ENCODE results near the gene SCLT1. TPM values are rescaled to one million over a fixed set of nuclear protein-coding genes. Genes with fewer than 3 reads are reported as not detected.
A peak's percentile ranks its signal among the peaks of the same experiment; 100 is the strongest.

The SCLT1 gene
- total RNA-seq, 2 donors from 2014 or later, result 11.4 to 12.0 TPM

DNA sequence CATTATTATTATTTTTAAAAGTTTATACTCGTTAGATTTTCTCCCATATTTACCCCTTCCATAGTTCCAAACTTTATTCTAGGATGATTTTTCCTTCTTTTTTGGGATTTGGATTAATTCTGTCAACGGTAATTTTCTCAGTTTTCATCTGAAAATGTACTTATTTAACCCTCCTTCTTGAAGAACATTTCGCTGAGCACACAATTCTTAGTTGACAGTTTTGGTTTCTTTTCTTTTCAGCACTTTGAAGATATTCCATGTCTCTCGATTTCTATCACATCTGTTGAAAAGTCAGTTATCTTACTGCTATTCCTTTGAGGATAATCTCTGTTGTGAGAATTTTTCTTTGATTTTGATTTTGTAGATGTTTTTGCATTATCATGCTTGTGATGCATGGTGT, 85.2 kb downstream of the SCLT1 start:
- Histone ChIP-seq H3K4me3 (ENCODE audit: low read length) (no peak overlapping the region), H3K9me3 (ENCODE audit: control insufficient read depth, low read length) (peaks cover 49% of the 10 kb centered on the region), H3K27me3 (ENCODE audit: control insufficient read depth, insufficient read depth, low read length, poor library complexity, severe bottlenecking) (no peaks in the 10 kb centered on the region), H3K36me3 (ENCODE audit: control insufficient read depth, insufficient read depth, low read length) (no peaks in the 10 kb centered on the region), H3K4me1 (ENCODE audit: control insufficient read depth, insufficient read depth, low read length) (no peaks in the 10 kb centered on the region), H3K27ac (ENCODE audit: low read depth, low read length) (no peak overlapping the region), H3K9ac (ENCODE audit: extremely low read depth, low read length, poor library complexity, severe bottlenecking) (no peak overlapping the region)
- no peak overlapping the region for H3K27ac Mint-ChIP-seq
- H3K36me3 Mint-ChIP-seq (ENCODE audit: low read depth), result peaks cover under 1% of the 10 kb centered on the region
- peaks cover 52% of the 10 kb centered on the region for H3K9me3 Mint-ChIP-seq
- H3K4me3 Mint-ChIP-seq, result no peak overlapping the region
- no peaks in the 10 kb centered on the region for H3K4me1 Mint-ChIP-seq
- H3K27me3 Mint-ChIP-seq (ENCODE audit: insufficient read depth), result no peaks in the 10 kb centered on the region
- 94 to 100% methylated on average over 3 to 4 of the region's 4 CpGs for WGBS, 2 experiments (ENCODE audit: insufficient coverage in 1 of 2, insufficient read length in 1 of 2)
- DNase-seq, result no peak
- TF ChIP-seq, protein P1, sequence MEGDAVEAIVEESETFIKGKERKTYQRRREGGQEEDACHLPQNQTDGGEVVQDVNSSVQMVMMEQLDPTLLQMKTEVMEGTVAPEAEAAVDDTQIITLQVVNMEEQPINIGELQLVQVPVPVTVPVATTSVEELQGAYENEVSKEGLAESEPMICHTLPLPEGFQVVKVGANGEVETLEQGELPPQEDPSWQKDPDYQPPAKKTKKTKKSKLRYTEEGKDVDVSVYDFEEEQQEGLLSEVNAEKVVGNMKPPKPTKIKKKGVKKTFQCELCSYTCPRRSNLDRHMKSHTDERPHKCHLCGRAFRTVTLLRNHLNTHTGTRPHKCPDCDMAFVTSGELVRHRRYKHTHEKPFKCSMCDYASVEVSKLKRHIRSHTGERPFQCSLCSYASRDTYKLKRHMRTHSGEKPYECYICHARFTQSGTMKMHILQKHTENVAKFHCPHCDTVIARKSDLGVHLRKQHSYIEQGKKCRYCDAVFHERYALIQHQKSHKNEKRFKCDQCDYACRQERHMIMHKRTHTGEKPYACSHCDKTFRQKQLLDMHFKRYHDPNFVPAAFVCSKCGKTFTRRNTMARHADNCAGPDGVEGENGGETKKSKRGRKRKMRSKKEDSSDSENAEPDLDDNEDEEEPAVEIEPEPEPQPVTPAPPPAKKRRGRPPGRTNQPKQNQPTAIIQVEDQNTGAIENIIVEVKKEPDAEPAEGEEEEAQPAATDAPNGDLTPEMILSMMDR (conservative IDR thresholded peaks at IDR 0.05), result no peak

DNA sequence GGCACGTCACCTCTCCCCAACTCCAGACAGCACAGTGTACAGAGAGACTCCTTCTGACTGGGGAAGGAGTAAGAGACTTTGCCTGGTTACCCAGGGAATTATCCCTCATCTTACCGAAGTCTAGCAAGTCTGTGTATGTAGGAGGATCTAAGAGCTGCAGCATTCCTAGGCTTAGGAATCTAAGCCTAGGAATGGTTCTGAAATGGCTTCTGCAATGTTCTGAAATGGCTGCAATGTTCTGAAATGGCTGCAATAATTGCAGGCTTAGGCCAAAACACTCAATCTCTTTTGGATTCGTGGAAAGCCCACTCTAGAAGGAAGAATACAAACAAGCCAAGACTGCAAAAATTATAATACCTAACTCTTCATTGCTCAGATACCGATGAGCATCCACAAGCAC, 106.4 kb downstream of the SCLT1 start:
- Histone ChIP-seq H3K36me3 (ENCODE audit: control insufficient read depth, insufficient read depth, low read length) (no peaks in the 10 kb centered on the region), H3K4me1 (ENCODE audit: control insufficient read depth, insufficient read depth, low read length) (no peaks in the 10 kb centered on the region), H3K27me3 (ENCODE audit: control insufficient read depth, insufficient read depth, low read length, poor library complexity, severe bottlenecking) (no peaks in the 10 kb centered on the region), H3K4me3 (ENCODE audit: low read length) (no peak overlapping the region), H3K27ac (ENCODE audit: low read depth, low read length) (no peak overlapping the region), H3K9ac (ENCODE audit: extremely low read depth, low read length, poor library complexity, severe bottlenecking) (no peak overlapping the region), H3K9me3 (ENCODE audit: control insufficient read depth, low read length) (no peaks in the 10 kb centered on the region)
- peaks cover 2% of the 10 kb centered on the region for H3K36me3 Mint-ChIP-seq (ENCODE audit: low read depth)
- WGBS, 2 experiments (ENCODE audit: insufficient coverage in 1 of 2, insufficient read length in 1 of 2), result 95 to 100% methylated on average over 3 to 4 of the region's 4 CpGs
- no peaks in the 10 kb centered on the region for H3K27me3 Mint-ChIP-seq (ENCODE audit: insufficient read depth)
- H3K9me3 Mint-ChIP-seq, result no peaks in the 10 kb centered on the region
- TF ChIP-seq, protein P1 (conservative IDR thresholded peaks at IDR 0.05), result no peak
- no peaks in the 10 kb centered on the region for H3K4me1 Mint-ChIP-seq
- no peak for DNase-seq
- H3K27ac Mint-ChIP-seq, result peak overlapping the region; percentile 19
- H3K4me3 Mint-ChIP-seq, result no peak overlapping the region

DNA sequence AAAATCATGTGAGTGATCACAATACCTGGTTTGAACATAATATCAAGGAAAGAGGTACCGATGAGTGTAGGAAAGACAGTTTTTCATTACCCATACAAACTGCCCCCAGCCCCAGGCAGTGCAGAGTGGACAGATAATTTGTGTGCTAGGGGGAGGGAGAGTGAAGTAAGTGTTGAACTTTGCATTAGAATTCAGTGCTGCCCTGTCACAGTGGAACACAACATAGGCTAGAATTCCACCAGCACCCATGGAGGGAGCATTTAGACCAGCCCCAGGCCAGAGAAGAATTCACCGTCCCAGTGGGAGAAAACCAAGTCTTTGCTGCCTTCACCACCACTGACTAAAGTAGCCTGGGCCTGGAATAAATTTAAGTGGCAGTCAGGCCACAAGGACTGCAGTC, 107.3 kb downstream of the SCLT1 start:
- WGBS, 2 experiments (ENCODE audit: insufficient coverage in 1 of 2, insufficient read length in 1 of 2), result 95 to 100% methylated on average over 1 to 2 of the region's 2 CpGs
- Histone ChIP-seq H3K4me1 (ENCODE audit: control insufficient read depth, insufficient read depth, low read length) (no peaks in the 10 kb centered on the region), H3K9me3 (ENCODE audit: control insufficient read depth, low read length) (no peaks in the 10 kb centered on the region), H3K36me3 (ENCODE audit: control insufficient read depth, insufficient read depth, low read length) (no peaks in the 10 kb centered on the region), H3K27me3 (ENCODE audit: control insufficient read depth, insufficient read depth, low read length, poor library complexity, severe bottlenecking) (no peaks in the 10 kb centered on the region), H3K4me3 (ENCODE audit: low read length) (no peak overlapping the region), H3K9ac (ENCODE audit: extremely low read depth, low read length, poor library complexity, severe bottlenecking) (no peak overlapping the region), H3K27ac (ENCODE audit: low read depth, low read length) (no peak overlapping the region)
- TF ChIP-seq, protein P1 (conservative IDR thresholded peaks at IDR 0.05), result no peak
- no peak overlapping the region for H3K27ac Mint-ChIP-seq
- H3K4me3 Mint-ChIP-seq, result no peak overlapping the region
- H3K36me3 Mint-ChIP-seq (ENCODE audit: low read depth), result peaks cover 2% of the 10 kb centered on the region
- H3K9me3 Mint-ChIP-seq, result no peaks in the 10 kb centered on the region
- H3K4me1 Mint-ChIP-seq, result no peaks in the 10 kb centered on the region
- no peaks in the 10 kb centered on the region for H3K27me3 Mint-ChIP-seq (ENCODE audit: insufficient read depth)
- DNase-seq, result no peak

All from endodermal cell (in vitro differentiated cells).